ENCODE data around the gene GOPC. TPM values are rescaled to one million over a fixed set of nuclear protein-coding genes. Genes with fewer than 3 reads are reported as not detected.

Gene GOPC
- total RNA-seq, 1 donor from 2014 or later = 83.8 TPM

- no peak for DNase-seq
These were observed 88.4 kb downstream of the GOPC start for GRCh38 chr6:117513778-117514365.

GRCh38 chr6:117512987-117513573 is 89.2 kb downstream of the GOPC start:
- no peak for DNase-seq

- no peak for DNase-seq
These were observed 90.1 kb downstream of the GOPC start for GRCh38 chr6:117512056-117512828.

Other genes starting within 250 kb of the GOPC start
- gene ROS1, start 176.6 kb downstream of the GOPC start, total RNA-seq = under 0.01 TPM
- 15.3 TPM for gene DCBLD1, start 119.8 kb downstream of the GOPC start, total RNA-seq
- 37.7 TPM for gene NUS1, start 73.0 kb upstream of the GOPC start, total RNA-seq